Fibroblast of pulmonary artery (primary cell): Measurements from ENCODE around the gene KRT16.
"Not testable (repeated sequence)": the region's sequence is repeated elsewhere in the genome, so short reads cannot be mapped to it uniquely, and the experiment has no call there.

Experiments used
- DNase-seq: peaks from one replicate; pipeline ENCODE4 v3.0.0-alpha.2; 2010; ENCODE audit warnings: low read depth
- H3K4me3 ChIP-seq: replicated peaks from 2 replicates; pipeline ENCODE4 v1.5.1; 2011; ENCODE audit warnings: low read depth, mild to moderate bottlenecking, control low read depth, low read length, moderate library complexity
- TF ChIP-seq, protein P1 (sequence below): IDR thresholded peaks from 2 replicates; pipeline ENCODE4 v1.5.1; 2011; ENCODE audit warnings: mild to moderate bottlenecking, control low read depth, low read length, inconsistent platforms; ENCODE audit errors: missing control alignments

Gene KRT16

GRCh38 chr17:41647038-41647813 lies 34.7 kb upstream of the KRT16 start:
- H3K4me3 ChIP-seq = no peak overlapping the region
- no peak for DNase-seq
- TF ChIP-seq, protein P1, sequence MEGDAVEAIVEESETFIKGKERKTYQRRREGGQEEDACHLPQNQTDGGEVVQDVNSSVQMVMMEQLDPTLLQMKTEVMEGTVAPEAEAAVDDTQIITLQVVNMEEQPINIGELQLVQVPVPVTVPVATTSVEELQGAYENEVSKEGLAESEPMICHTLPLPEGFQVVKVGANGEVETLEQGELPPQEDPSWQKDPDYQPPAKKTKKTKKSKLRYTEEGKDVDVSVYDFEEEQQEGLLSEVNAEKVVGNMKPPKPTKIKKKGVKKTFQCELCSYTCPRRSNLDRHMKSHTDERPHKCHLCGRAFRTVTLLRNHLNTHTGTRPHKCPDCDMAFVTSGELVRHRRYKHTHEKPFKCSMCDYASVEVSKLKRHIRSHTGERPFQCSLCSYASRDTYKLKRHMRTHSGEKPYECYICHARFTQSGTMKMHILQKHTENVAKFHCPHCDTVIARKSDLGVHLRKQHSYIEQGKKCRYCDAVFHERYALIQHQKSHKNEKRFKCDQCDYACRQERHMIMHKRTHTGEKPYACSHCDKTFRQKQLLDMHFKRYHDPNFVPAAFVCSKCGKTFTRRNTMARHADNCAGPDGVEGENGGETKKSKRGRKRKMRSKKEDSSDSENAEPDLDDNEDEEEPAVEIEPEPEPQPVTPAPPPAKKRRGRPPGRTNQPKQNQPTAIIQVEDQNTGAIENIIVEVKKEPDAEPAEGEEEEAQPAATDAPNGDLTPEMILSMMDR = no peak

DNA sequence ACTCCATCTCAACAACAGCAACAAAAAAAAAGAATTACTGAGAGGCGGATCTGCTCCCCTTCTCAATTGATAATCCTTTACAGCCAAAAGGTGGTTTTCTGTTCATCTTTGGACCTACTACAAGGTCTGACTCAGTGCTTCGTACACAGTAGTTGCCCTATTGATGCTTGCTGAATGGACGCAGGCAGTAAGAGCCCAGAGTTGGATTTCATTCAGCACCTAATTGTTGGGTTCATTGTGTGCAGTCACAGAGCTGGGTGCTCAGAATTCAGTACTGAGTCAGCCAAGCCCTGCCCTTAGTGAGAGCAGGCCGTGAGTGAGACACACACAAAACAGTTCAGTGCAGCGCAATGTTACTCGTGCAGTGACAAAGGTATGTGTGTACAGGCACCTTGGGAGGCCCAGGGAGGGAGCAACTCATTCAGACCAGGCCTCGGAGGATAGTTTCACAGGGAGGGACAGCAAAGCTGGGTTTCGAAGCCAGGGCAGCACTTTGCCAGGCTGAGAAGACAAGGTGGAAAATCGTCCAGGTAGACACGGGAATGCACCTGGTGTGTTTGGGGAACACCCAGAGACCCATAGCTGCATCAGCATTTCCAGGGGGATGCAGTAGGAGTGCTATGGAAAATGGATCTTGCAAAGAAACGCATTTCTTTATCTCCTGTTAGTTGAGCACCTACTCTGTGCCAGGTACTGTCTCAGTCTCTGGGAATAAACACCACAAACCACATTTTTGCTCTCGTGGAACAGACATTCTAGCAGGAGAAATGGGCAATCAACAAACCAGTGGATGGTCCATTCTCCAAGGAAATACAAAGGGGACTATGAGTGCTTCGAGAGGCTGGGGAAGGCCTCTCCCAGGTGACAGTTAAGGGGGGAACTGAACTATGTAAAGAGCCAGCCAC lies 29.9 kb upstream of the KRT16 start:
- TF ChIP-seq, protein P1 = no peak
- DNase-seq = no peak
- H3K4me3 ChIP-seq = no peak overlapping the region

DNA sequence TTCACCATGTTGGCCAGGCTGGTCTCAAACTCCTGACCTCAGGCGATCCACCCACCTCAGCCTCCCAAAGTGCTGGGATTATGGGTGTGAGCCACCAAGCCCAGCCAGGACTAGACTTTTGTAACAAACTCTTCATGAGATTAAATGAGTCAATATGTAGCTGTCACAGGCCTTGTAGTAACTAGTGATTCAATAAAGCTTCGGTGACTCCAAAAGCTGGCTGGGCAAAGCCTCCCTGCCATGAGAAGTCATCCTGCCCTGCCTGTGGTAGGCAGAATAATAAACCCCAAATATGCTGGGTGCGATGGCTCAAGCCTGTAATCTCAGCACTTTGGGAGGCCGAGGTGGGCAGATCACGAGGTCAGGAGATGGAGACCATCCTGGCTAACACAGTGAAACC lies 28.0 kb upstream of the KRT16 start:
- not testable (repeated sequence) for DNase-seq, H3K4me3 ChIP-seq

GRCh38 chr17:41639492-41640473 lies 27.2 kb upstream of the KRT16 start:
- TF ChIP-seq, protein P1 = no peak
- H3K4me3 ChIP-seq = no peak overlapping the region
- peak; percentile 40 for DNase-seq

GRCh38 chr17:41638941-41639340 lies 26.4 kb upstream of the KRT16 start:
- TF ChIP-seq, protein P1 = no peak
- H3K4me3 ChIP-seq = no peak overlapping the region
- no peak for DNase-seq

DNA sequence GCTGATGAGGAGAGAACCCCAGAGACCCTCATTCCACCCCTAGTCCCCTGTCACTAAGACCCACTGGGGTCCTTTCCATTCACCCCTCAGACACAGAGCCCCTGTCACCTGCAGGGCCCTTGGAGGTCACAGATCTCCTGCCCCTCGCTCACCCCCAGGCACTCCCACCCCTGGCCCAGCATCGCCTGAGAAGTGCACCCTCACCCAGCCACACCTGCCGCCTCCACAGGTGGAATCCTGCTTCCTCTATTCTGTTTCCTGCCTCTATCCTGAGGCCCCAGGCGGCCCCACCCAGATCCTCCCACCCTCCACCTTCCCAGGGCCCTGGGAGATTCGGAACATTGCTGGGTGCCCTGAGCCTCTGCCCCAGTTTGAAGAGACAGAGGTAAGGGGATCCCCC lies 25.6 kb upstream of the KRT16 start:
- TF ChIP-seq, protein P1 = no peak

More for the DNA sequence above, 25.6 kb upstream of the KRT16 start:
- no peak overlapping the region for H3K4me3 ChIP-seq
- DNase-seq = no peak
